Amygdala (tissue), 56 donors: ENCODE measurements around the gene ERVW-1.
A peak's percentile ranks its signal among the peaks of the same experiment; 100 is the strongest.
"Not testable (repeated sequence)": the region's sequence is repeated elsewhere in the genome, so short reads cannot be mapped to it uniquely, and the experiment has no call there.

ENCODE experiments used
- DNase-seq, 56 donors: peaks; one replicate each; lab custom pipeline; 2025; lab: John Stamatoyannopoulos, UW

Gene ERVW-1

GRCh38 chr7:92475261-92475770 lies 2.4 kb downstream of the ERVW-1 start:
- DNase-seq: not testable (repeated sequence)

GRCh38 chr7:92473989-92474388 lies 3.8 kb downstream of the ERVW-1 start:
- not testable (repeated sequence) for DNase-seq

GRCh38 chr7:92468589-92468988 lies 9.2 kb downstream of the ERVW-1 start:
- not testable (repeated sequence) for DNase-seq

GRCh38 chr7:92466682-92467081 lies 11.1 kb downstream of the ERVW-1 start:
- no peak for DNase-seq

- DNase-seq: no peak
Measured at GRCh38 chr7:92464515-92464914, 13.2 kb downstream of the ERVW-1 start.

- DNase-seq: no peak
Measured at GRCh38 chr7:92462560-92462959, 15.2 kb downstream of the ERVW-1 start.

GRCh38 chr7:92461027-92462003 lies 16.4 kb downstream of the ERVW-1 start:
- peak in 6 of 56 donors; percentile 1 to 36 (median 6) for DNase-seq

- no peak for DNase-seq
Measured at GRCh38 chr7:92460510-92460909, 17.2 kb downstream of the ERVW-1 start.

- no peak for DNase-seq
Measured at GRCh38 chr7:92460109-92460508, 17.6 kb downstream of the ERVW-1 start.

GRCh38 chr7:92456236-92456635 lies 21.5 kb downstream of the ERVW-1 start:
- no peak for DNase-seq

- DNase-seq: no peak
Measured at GRCh38 chr7:92451645-92452044, 26.1 kb downstream of the ERVW-1 start.

GRCh38 chr7:92448205-92448747 lies 29.5 kb downstream of the ERVW-1 start:
- DNase-seq: peak in 29 of 56 donors; percentile 7 to 65 (median 23)

GRCh38 chr7:92447345-92448204 lies 30.2 kb downstream of the ERVW-1 start, which contains the start of gene GATAD1:
Gene GATAD1 (plus strand): TSS chr7:92447482. CDS start chr7:92447730, 248 bp downstream.
- DNase-seq: peak; percentile 47 to 94 (median 87)

- peak in 1 of 56 donors; percentile 59 for DNase-seq
Measured at GRCh38 chr7:92446869-92447344, 30.8 kb downstream of the ERVW-1 start.

GRCh38 chr7:92442720-92443119 lies 35.0 kb downstream of the ERVW-1 start:
- DNase-seq: not testable (repeated sequence)

GRCh38 chr7:92437956-92438491 lies 39.7 kb downstream of the ERVW-1 start:
- DNase-seq: no peak

GRCh38 chr7:92436612-92437445 lies 40.9 kb downstream of the ERVW-1 start:
- DNase-seq: no peak

GRCh38 chr7:92435542-92435941 lies 42.2 kb downstream of the ERVW-1 start:
- DNase-seq: no peak

GRCh38 chr7:92433019-92433418 lies 44.7 kb downstream of the ERVW-1 start:
- no peak for DNase-seq
